Esophagus squamous epithelium (tissue), 4 donors: ENCODE data around the gene MYH3.
A peak's percentile ranks its signal among the peaks of the same experiment; 100 is the strongest.

Experiments
- POLR2A ChIP-seq, 4 donors: fragments of 450-650 bp; IDR thresholded peaks; one replicate each; pipeline ENCODE4 v1.6.1; 2017; ENCODE audit warnings: antibody characterized with exemption in 4 of 4, mild to moderate bottlenecking in 4 of 4, moderate library complexity in 3 of 4
- TF ChIP-seq, protein P1 (sequence below), 6 experiments: fragments of 450-650 bp in 4 of 6; fragments of 200-600 bp in 2 of 6; sonication (generic) in 2 of 6; IDR thresholded peaks; one replicate each; pipeline ENCODE4 v1.5.1; 2016 to 2019; ENCODE audit warnings: antibody characterized with exemption in 6 of 6, mild to moderate bottlenecking in 4 of 6, moderate library complexity in 4 of 6

DNA sequence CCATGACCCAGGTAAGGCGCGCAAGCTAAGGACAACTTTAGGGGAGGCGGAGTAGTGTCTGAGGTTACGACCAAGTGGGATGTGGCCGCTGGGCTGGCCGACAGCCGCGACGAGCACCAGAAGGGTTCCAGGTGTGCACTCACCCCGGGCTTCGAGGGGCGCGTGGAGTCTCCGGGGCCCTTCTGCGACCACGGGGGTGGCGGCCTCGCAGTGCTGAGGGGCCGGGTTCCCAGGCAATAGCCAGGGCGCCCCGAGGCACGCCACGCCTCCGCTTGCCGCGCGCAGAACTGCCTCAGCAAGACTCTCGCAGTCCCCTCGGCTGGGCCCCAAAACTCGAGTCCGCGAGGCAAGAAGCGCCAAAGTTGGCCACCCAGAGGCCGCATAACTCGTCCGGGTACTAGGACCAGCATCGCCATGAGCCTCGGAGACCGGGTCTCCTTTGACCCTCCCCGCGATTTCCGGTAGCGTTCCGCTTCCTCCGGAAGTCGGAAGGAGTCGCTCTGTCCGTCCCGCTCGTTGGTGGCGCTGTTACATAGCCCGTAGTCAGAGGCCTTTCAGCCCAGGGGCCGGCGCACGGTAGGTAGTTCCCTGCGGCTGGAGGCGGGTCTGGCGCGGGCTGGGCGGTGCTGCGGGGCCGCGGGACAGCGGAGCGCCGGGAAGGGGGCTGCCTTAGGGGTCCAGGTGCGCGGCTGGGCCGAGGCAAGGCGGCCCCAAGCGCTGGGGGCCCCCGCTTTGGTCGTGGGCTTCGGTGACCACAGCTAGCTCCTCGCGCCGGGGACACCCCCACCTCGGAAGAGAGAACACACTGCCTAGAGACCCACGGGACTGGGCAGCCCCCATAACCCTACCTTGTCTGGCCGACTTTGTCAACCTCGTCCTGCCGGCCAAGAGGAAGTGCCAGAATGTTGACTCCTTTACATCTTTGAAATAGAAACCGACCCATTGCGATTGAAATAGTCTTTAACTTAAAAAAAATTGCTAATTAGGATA, 40.3 kb upstream of the MYH3 start, which contains the start of the genes ADPRM and SCO1:
- TF ChIP-seq POLR2A (IDR thresholded peaks at IDR 0.05), result peak in 3 of 4 donors; percentile 73 to 96 (median 89)
- TF ChIP-seq, protein P1, sequence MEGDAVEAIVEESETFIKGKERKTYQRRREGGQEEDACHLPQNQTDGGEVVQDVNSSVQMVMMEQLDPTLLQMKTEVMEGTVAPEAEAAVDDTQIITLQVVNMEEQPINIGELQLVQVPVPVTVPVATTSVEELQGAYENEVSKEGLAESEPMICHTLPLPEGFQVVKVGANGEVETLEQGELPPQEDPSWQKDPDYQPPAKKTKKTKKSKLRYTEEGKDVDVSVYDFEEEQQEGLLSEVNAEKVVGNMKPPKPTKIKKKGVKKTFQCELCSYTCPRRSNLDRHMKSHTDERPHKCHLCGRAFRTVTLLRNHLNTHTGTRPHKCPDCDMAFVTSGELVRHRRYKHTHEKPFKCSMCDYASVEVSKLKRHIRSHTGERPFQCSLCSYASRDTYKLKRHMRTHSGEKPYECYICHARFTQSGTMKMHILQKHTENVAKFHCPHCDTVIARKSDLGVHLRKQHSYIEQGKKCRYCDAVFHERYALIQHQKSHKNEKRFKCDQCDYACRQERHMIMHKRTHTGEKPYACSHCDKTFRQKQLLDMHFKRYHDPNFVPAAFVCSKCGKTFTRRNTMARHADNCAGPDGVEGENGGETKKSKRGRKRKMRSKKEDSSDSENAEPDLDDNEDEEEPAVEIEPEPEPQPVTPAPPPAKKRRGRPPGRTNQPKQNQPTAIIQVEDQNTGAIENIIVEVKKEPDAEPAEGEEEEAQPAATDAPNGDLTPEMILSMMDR (IDR thresholded peaks at IDR 0.05), result peak in 4 of 6 experiments; percentile 29 to 60 (median 32)
